ENCODE data around the gene VKORC1L1.
A peak's percentile ranks its signal among the peaks of the same experiment; 100 is the strongest.
"Not testable (repeated sequence)": the region's sequence is repeated elsewhere in the genome, so short reads cannot be mapped to it uniquely, and the experiment has no call there.

VKORC1L1 gene

DNA sequence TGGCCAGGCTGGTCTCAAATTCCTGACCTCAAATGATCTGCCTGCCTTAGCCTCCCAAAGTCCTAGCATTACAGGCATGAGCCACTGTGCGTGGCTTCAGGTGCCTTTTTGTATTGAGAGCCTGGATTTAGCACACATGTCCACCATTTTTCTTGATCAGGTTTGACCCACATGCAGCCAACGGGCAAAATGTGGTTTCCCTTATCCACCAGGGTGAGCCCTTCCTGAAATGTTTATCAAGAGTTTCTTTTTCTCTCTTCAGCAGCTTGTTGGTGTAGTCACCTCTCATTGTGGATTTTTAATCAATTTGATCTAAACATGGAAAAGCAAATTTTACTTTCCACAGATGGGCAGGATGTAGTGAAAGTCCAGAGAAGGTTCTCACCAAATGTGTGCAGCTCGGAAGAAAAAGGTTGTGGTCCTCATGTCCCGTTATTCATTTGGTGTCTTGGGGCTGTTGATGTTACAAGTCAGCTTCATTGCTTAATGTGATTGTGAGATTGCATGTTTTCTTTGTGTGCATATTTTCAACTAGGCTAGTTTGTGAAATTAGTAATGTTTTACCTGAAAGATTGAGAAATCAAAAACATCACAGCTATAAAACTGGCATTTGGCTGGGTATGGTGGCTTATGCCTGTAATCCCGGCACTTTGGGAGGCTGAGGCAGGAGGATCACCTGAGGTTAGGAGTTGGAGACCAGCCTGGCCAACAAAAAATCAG, 80.3 kb downstream of the VKORC1L1 start:
- TF ChIP-seq CTCF (IDR thresholded peaks at IDR 0.05; ENCODE audit: insufficient read depth, low read depth, low read length, missing control alignments): no peak
- DNase-seq (ENCODE audit: low read depth): no peak
- H3K4me3 ChIP-seq (ENCODE audit: low read length): no peak overlapping the region

- DNase-seq (ENCODE audit: low read depth): no peak
- TF ChIP-seq CTCF (IDR thresholded peaks at IDR 0.05; ENCODE audit: insufficient read depth, low read depth, low read length, missing control alignments): no peak
- H3K4me3 ChIP-seq (ENCODE audit: low read length): no peak overlapping the region
Measured at GRCh38 chr7:65953890-65954450, 81.1 kb downstream of the VKORC1L1 start.

DNA sequence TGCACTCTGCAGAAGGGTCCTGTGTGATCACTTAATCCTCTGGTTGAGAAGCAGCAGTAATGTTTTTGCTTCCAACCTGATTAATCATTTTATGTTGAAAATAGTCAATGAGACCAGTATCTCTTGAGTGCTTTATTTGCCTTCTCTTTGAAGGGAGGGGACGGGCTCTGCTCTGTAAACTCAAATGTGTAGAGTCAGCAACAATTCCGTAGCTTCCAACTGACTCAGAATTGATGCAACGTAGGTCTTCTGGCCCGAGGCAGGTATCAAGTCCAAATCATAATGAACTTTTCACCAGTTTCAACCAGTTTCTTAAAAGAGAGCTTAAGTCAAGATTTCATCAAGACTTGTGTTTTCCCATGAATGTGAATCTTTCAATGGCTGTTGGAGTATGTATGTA, 82.8 kb downstream of the VKORC1L1 start:
- no peak overlapping the region for H3K4me3 ChIP-seq (ENCODE audit: low read length)
- TF ChIP-seq CTCF (IDR thresholded peaks at IDR 0.05; ENCODE audit: insufficient read depth, low read depth, low read length, missing control alignments): no peak

DNA sequence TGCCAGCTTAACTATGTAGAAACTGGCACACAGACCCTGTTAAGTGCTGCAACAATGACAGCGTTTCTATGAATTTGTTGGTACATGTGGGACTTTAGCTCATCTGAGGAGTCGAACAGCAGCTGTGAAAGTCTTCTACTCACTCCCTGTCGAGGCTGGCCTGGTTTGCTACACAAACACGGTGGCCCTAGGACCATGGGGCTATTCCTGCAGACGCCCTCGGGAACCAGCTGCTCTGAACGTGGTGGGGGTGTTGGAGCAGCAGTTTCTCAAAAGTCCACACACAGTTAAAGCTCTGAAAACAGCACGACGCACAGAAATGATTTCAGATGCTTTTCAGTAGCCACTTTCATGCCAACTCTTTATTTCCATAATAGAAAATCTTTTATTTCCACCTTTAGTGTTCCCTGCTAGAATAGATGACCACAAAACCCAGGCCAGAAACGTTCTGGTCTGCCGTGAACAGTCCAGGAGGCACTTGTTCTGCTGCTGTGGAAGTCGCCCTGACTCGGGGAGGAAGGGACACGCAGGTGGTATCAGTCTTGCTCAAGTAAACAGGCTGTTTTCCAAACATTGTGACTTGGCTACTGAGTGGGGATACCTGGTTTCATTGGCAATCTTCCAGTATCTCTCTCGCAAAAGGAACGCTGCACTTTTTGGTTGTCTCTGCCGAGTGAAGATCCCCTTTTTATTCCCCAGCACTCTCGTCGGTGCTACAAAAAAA, 87.6 kb downstream of the VKORC1L1 start:
- H3K4me3 ChIP-seq (ENCODE audit: low read length): no peak overlapping the region
- no peak for DNase-seq (ENCODE audit: low read depth)
- no peak for TF ChIP-seq CTCF (IDR thresholded peaks at IDR 0.05; ENCODE audit: insufficient read depth, low read depth, low read length, missing control alignments)

More for the DNA sequence above, 82.8 kb downstream of the VKORC1L1 start:
- DNase-seq (ENCODE audit: low read depth): peak; percentile 44

- no peak for TF ChIP-seq CTCF (IDR thresholded peaks at IDR 0.05; ENCODE audit: insufficient read depth, low read depth, low read length, missing control alignments)
- no peak for DNase-seq (ENCODE audit: low read depth)
- no peak overlapping the region for H3K4me3 ChIP-seq (ENCODE audit: low read length)
Measured at GRCh38 chr7:65962033-65962432, 89.2 kb downstream of the VKORC1L1 start.

DNA sequence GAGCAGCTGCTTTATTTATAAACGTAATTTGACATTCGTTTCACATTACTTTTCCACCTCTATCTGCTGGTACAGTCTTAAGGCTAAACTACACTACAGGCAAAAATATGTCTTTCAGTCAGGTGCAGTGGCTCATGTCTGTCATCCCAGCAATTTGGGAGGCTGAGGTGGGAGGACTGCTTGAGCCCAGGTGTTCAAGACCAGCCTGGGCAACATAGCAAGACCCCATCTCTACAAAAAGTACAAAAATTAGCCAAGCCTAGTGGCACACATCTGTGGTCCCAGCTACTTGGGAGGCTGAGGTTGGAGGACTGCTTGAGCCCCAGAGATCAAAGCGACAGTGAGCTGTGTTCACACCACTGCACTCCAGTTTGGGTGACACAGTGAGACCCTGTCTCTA, 91.8 kb downstream of the VKORC1L1 start:
- H3K4me3 ChIP-seq (ENCODE audit: low read length); DNase-seq (ENCODE audit: low read depth): not testable (repeated sequence)

DNA sequence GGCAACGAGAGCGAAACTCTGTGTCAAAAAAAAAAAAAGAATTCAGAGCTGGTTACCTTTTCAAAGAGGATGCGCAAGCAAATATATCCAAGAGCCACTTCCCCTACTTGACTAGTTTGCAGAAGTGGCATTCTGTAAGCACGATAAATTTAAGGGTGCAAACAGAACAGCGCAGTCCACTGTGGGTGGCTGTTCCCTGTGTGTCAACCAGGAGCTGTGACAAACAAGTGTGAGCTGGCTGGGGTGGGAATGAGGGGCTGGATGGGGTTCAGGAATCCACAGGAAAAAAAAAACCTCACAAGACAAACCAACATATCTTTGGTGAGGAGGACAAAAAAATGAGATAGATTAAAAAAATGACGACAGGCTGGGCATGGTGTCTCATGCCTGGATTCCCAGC, 93.3 kb downstream of the VKORC1L1 start:
- TF ChIP-seq CTCF (IDR thresholded peaks at IDR 0.05; ENCODE audit: insufficient read depth, low read depth, low read length, missing control alignments): no peak
- DNase-seq (ENCODE audit: low read depth): no peak
- H3K4me3 ChIP-seq (ENCODE audit: low read length): no peak overlapping the region

All from epithelial cell of esophagus (primary cell).